K562 (cell line): Measurements from ENCODE around the gene RUNDC1. TPM values are rescaled to one million over a fixed set of nuclear protein-coding genes. Genes with fewer than 3 reads are reported as not detected.

Experiments
- CHAMP1 ChIP-seq: fragments of 450-650 bp; IDR thresholded peaks from 2 replicates; pipeline ENCODE4 v1.6.1; 2016; ENCODE audit warnings: mild to moderate bottlenecking
- ELF4 ChIP-seq: fragments of 450-650 bp; formaldehyde crosslinking; IDR thresholded peaks from 2 replicates; pipeline ENCODE4 v1.4.0; 2022; ENCODE audit warnings: missing genetic modification characterization
- ETV6 ChIP-seq, 3 experiments: fragments of 150-350 bp in 1 of 3; sonication (generic) in 1 of 3; formaldehyde crosslinking in 1 of 3; IDR thresholded peaks; 2 replicates each; pipeline versions ENCODE4 v1.6.1 to v1.8.0; 2014 to 2022; ENCODE audit warnings: borderline replicate concordance in 2 of 3, low read depth in 2 of 3, antibody characterized with exemption in 1 of 3, low read length in 1 of 3, mild to moderate bottlenecking in 1 of 3, missing genetic modification reagents in 1 of 3
- FOXK2 ChIP-seq, 2 experiments: fragments of 450-650 bp; IDR thresholded peaks in 1 of 2; conservative IDR thresholded peaks in 1 of 2; 2 replicates each; pipeline ENCODE4 v1.6.1; 2016; ENCODE audit warnings: low read depth in 2 of 2, mild to moderate bottlenecking in 1 of 2
- GATA2 ChIP-seq: sonication (generic); formaldehyde crosslinking; IDR thresholded peaks from 2 replicates; pipeline ENCODE4 v1.4.0; 2020; ENCODE audit warnings: mild to moderate bottlenecking, missing genetic modification reagents
- JUN ChIP-seq, 2 experiments: sonication (generic) in 1 of 2; formaldehyde crosslinking in 1 of 2; IDR thresholded peaks; 2 replicates each; pipeline versions ENCODE4 v1.6.1 to v1.8.0; 2012 to 2022; ENCODE audit warnings: borderline replicate concordance in 2 of 2, mild to moderate bottlenecking in 2 of 2, improper control_type of control experiment in 1 of 2, low read depth in 1 of 2, low read length in 1 of 2, missing genetic modification reagents in 1 of 2
- JUNB ChIP-seq: fragments of 450-650 bp; formaldehyde crosslinking; conservative IDR thresholded peaks from 2 replicates; pipeline ENCODE4 v1.4.0; 2020; ENCODE audit warnings: mild to moderate bottlenecking
- MCM3 ChIP-seq: fragments of 450-650 bp; IDR thresholded peaks from 2 replicates; pipeline ENCODE4 v1.6.1; 2016
- MEF2A ChIP-seq: IDR thresholded peaks from 2 replicates; pipeline ENCODE4 v1.6.1; 2011; ENCODE audit warnings: low read depth, mild to moderate bottlenecking, low read length, moderate library complexity; ENCODE audit not compliant: control insufficient read depth
- MEF2D ChIP-seq: conservative IDR thresholded peaks from 2 replicates; pipeline ENCODE4 v1.6.1; 2016; ENCODE audit warnings: low read depth, missing genetic modification characterization, missing compliant biosample characterization
- MIER1 ChIP-seq: fragments of 450-650 bp; IDR thresholded peaks from 2 replicates; pipeline ENCODE4 v1.6.1; 2016; ENCODE audit warnings: antibody characterized with exemption, mild to moderate bottlenecking, low read depth
- NFE2 ChIP-seq: IDR thresholded peaks from 2 replicates; pipeline ENCODE4 v1.6.1; 2014; ENCODE audit warnings: antibody characterized with exemption, low read depth
- PHF20 ChIP-seq: fragments of 450-650 bp; IDR thresholded peaks from 2 replicates; pipeline ENCODE4 v1.6.1; 2018; ENCODE audit not compliant: partially characterized antibody
- SIN3A ChIP-seq, 2 experiments: fragments of 150-350 bp in 1 of 2; IDR thresholded peaks; 2 replicates each; pipeline ENCODE4 v1.6.1; 2011 to 2016; ENCODE audit warnings: borderline replicate concordance in 2 of 2, low read depth in 2 of 2, low read length in 2 of 2, mild to moderate bottlenecking in 2 of 2, moderate library complexity in 2 of 2; ENCODE audit not compliant: control insufficient read depth in 1 of 2
- SIN3B ChIP-seq: fragments of 450-650 bp; IDR thresholded peaks from 2 replicates; pipeline ENCODE4 v1.6.1; 2017; ENCODE audit warnings: low read depth, mild to moderate bottlenecking, moderate library complexity
- TAF15 ChIP-seq: fragments of 200-400 bp; formaldehyde crosslinking; IDR thresholded peaks from 2 replicates; pipeline ENCODE4 v1.6.1; 2017; ENCODE audit warnings: mild to moderate bottlenecking, low read depth, low read length, moderate library complexity
- TBP ChIP-seq: optimal IDR thresholded peaks from 2 replicates; pipeline ENCODE3; 2011; ENCODE audit warnings: low read depth, low read length, improper control_type of control experiment
- TFAP4 ChIP-seq: sonication (generic); formaldehyde crosslinking; IDR thresholded peaks from 2 replicates; pipeline ENCODE4 v1.8.0; 2022; ENCODE audit warnings: missing genetic modification reagents, mild to moderate bottlenecking, moderate library complexity, borderline replicate concordance
- TRIM24 ChIP-seq, 2 experiments: fragments of 450-650 bp; IDR thresholded peaks; 2 replicates each; pipeline ENCODE4 v1.6.1; 2016
- WHSC1 ChIP-seq: IDR thresholded peaks from one replicate; pipeline ENCODE4 v1.6.1; 2012; ENCODE audit warnings: low read length, control low read depth, inconsistent platforms
- ZBTB34 ChIP-seq: fragments of 250-450 bp; sonication (Bioruptor Pico); IDR thresholded peaks from 2 replicates; pipeline ENCODE4 v1.8.0; 2021; ENCODE audit warnings: mild to moderate bottlenecking, moderate library complexity
- ZFX ChIP-seq: sonication (generic); formaldehyde crosslinking; IDR thresholded peaks from 2 replicates; pipeline ENCODE4 v1.8.0; 2022; ENCODE audit warnings: mild to moderate bottlenecking, missing genetic modification reagents, moderate library complexity
- polyA plus RNA-seq, 8 experiments: library from polyadenylated mRNA; depleted of rRNA in 4 of 8; stranded (reverse) in 5 of 8; unstranded in 3 of 8; fragments of >200 nt; fragmentation: Nextera tagmentation in 2 of 8; fragmentation: Illumina TruSeq in 1 of 8; extraction: Ambion mirVana in 2 of 8; extraction: Trizol in 1 of 8; gene quantifications; 2 replicates each; pipeline versions ENCODE4 v1.2.1 to v1.2.3, GENCODE V29; 2011 to 2014; ENCODE audit warnings: inconsistent platforms in 1 of 8, missing spikeins in 1 of 8
- total RNA-seq, 7 experiments: library from RNA; depleted of rRNA in 6 of 7; stranded (reverse); fragments of >200 nt in 6 of 7; fragmentation: Illumina TruSeq in 2 of 7; extraction: Trizol in 2 of 7; gene quantifications; 2 replicates each; pipeline versions ENCODE4 v1.2.1 to v1.2.3, GENCODE V29; 2011 to 2021; ENCODE audit warnings: low replicate concordance in 1 of 7

Gene RUNDC1
- total and polyA plus RNA-seq, 9 of the 15 experiments (the other 6 are each of a cell fraction or from before 2014, with no cell fraction given): 3.4 to 12.6 (median 9.4) TPM

GRCh38 chr17:43006639-43007551 lies 26.5 kb downstream of the RUNDC1 start, which contains the start of gene IFI35 (continued):
- peak; percentile 19; the same call in 1 of the 2 replicates for TF ChIP-seq SIN3B
- TF ChIP-seq SIN3A (IDR thresholded peaks at IDR 0.05; ENCODE audit: borderline replicate concordance in 2 of 2, control insufficient read depth in 1 of 2, low read depth in 2 of 2, low read length in 2 of 2): peak; percentile 48 to 72; a peak in 2 of 4 replicates
- 0 out of 2 replicates have a peak, but pooled peaks have one; percentile 15 for TF ChIP-seq JUNB (CRISPR knock-in tag)
- TF ChIP-seq ELF4 (CRISPR knock-in tag): peak; percentile 24; the same call in 1 of the 2 replicates
- TF ChIP-seq GATA2 (CRISPR knock-in tag): no peak
- peak; percentile 42 for TF ChIP-seq TBP
- peak; percentile 50; the same call in 1 of the 2 replicates for TF ChIP-seq TFAP4 (CRISPR knock-in tag)
- TF ChIP-seq MIER1: no peak
- no peak for TF ChIP-seq MCM3
- TF ChIP-seq WHSC1: no peak
- no peak for TF ChIP-seq NFE2
- TF ChIP-seq ZBTB34 (CRISPR knock-in tag): no peak
- TF ChIP-seq ZFX (CRISPR knock-in tag): no peak
- TF ChIP-seq PHF20: peak; percentile 39
- TF ChIP-seq CHAMP1: no peak
- peak in 1 of 2 experiments; percentile 79; a peak in 1 of 4 replicates for TF ChIP-seq ETV6 (IDR thresholded peaks at IDR 0.05; ENCODE audit: borderline replicate concordance in 1 of 2, low read depth in 2 of 2, low read length in 1 of 2)
- no peak for TF ChIP-seq ETV6 (CRISPR knock-in tag; IDR thresholded peaks at IDR 0.05; ENCODE audit: borderline replicate concordance)
- TF ChIP-seq JUN (IDR thresholded peaks at IDR 0.05; ENCODE audit: borderline replicate concordance, low read depth, low read length): no peak
- no peak for TF ChIP-seq JUN (CRISPR knock-in tag; IDR thresholded peaks at IDR 0.05; ENCODE audit: borderline replicate concordance)
- TF ChIP-seq FOXK2 (conservative IDR thresholded peaks at IDR 0.05 in 1 of 2, IDR thresholded peaks at IDR 0.05 in 1 of 2; ENCODE audit: low read depth in 2 of 2): peak in 1 of 2 experiments; percentile 46; a peak in 1 of 4 replicates
- peak; percentile 78; a peak in 3 of 4 replicates for TF ChIP-seq TRIM24 (IDR thresholded peaks at IDR 0.05)
- no peak for TF ChIP-seq MEF2A
- TF ChIP-seq TAF15: no peak
- no peak for TF ChIP-seq MEF2D (tag)
